Motor neuron (in vitro differentiated cells): Measurements from ENCODE around the gene PC. TPM values are rescaled to one million over a fixed set of nuclear protein-coding genes. Genes with fewer than 3 reads are reported as not detected.
A peak's percentile ranks its signal among the peaks of the same experiment; 100 is the strongest.

ENCODE experiments used
- ATAC-seq, 8 experiments: fragments of 200-7000 bp; cut with Tn5 transposase; replicated peaks in 6 of 8; 2 replicates each; pipeline ENCODE4 v1.8.0; 2021; ENCODE audit warnings: mild to moderate bottlenecking in 8 of 8, moderate library complexity in 8 of 8
- H3K27ac ChIP-seq, 2 donors: fragments of 250-450 bp; sonication (Bioruptor Pico); 2 replicates each; pipeline ENCODE4 v1.9.0; 2021; ENCODE audit warnings: antibody characterized with exemption in 2 of 2, mild to moderate bottlenecking in 2 of 2, moderate library complexity in 1 of 2
- H3K4me1 ChIP-seq, 2 donors: fragments of 250-450 bp; sonication (Bioruptor Pico); replicated peaks in 1 of 2; 2 replicates each; pipeline ENCODE4 v1.6.1; 2021; ENCODE audit warnings: antibody characterized with exemption in 2 of 2, mild to moderate bottlenecking in 2 of 2, moderate library complexity in 1 of 2
- H3K4me3 ChIP-seq, 5 donors: fragments of 250-450 bp; sonication (Bioruptor Pico); 2 replicates each; pipeline ENCODE4 v1.9.0; 2021; ENCODE audit warnings: antibody characterized with exemption in 5 of 5, mild to moderate bottlenecking in 5 of 5, moderate library complexity in 4 of 5
- WGBS, 10 experiments: fragments of 450-650 bp; shearing (Covaris generic); methylation state at CpG; one replicate each; pipeline ENCODE4 v1.0.0; 2022; 5-methylcytosine and 5-hydroxymethylcytosine counted together
- in situ Hi-C, 9 experiments: fragments of 400-800 bp; cut with MboI; loops; one replicate each; pipeline ENCODE4 v1.15.0; 2021; ENCODE audit warnings: low sequenced_read_pairs in 9 of 9, low pct_unique_long_range_greater_than_20kb in 2 of 9; ENCODE audit not compliant: unreplicated experiment in 9 of 9
- total RNA-seq, 8 experiments: library from RNA; unstranded; fragments of 300-600 nt; gene quantifications; 2 replicates each; pipeline versions ENCODE4 v1.2.3 to v1.2.4, GENCODE V29; 2022

Gene PC
- total RNA-seq, 8 experiments from 2014 or later, result 8.7 to 31.9 (median 20.0) TPM

GRCh38 chr11:66976028-66976467, 17.9 kb upstream of the PC start:
- Histone ChIP-seq H3K4me3 (no peak overlapping the region), H3K27ac (no peak overlapping the region), H3K4me1 (peaks cover 3 to 8% of the 10 kb centered on the region in 2 donors)
- ATAC-seq, result peak in 7 of 8 experiments; percentile 14 to 84 (median 66)
- in situ Hi-C loops, result no loop called here
- 0 to 64% (median 40%) methylated on average over 1 to 4 of the region's 9 CpGs; no CpG with 5 or more reads in 6 of the 10 experiments for WGBS, 10 experiments

DNA sequence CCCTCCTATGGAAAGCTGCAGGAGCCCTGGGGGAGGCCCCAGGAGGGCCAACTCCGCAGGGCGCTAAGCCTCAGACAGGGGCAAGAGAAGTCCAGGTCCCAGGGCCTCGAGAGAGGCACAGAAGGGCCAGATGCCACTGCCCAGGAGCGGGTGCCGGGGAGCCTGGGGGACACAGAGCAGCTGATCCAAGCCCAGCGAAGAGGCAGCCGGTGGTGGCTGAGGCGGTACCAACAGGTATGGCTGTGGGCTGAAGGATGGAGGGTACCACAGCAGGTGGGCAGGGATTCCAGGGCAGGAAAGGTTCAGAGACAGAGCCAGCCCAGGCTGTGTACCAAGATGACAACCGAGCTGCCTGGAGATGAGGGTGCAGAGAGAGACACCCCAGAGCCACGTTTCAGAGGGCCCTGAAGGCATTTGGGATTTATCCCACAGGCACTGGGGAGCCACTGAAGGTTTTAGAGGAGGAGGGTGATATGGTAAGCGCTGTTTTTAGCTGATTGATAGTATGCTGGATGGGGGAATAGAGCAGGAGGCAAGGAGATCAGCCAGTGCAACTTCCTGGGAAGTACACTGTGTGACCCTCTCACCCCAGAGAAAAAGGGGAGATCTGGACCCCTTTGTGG, 17.3 kb upstream of the PC start:
- ATAC-seq, result peak in 1 of 8 experiments; percentile 21

GRCh38 chr11:66974724-66975404, 16.7 kb upstream of the PC start, which contains the start of gene C11orf86:
TSS of gene C11orf86 (plus strand) at chr11:66975304. CDS start at chr11:66975363, 59 bp downstream.
- peaks cover 3 to 8% of the 10 kb centered on the region in 2 donors for H3K4me1 ChIP-seq
- in situ Hi-C loops, result no loop called here
- ATAC-seq, result peak in 5 of 8 experiments; percentile 53 to 76 (median 65)
- H3K4me3 ChIP-seq, result no peak within 1 kb of the TSS
- WGBS, 10 experiments, result 63 to 100% (median 80%) methylated on average over 1 to 4 of the region's 10 CpGs; no CpG with 5 or more reads in 4 of the 10 experiments
- H3K27ac ChIP-seq, result no peak within 1 kb of the TSS

More for the DNA sequence above, 17.3 kb upstream of the PC start:
- in situ Hi-C loops, result no loop called here
- Histone ChIP-seq H3K4me1 (peaks cover 3 to 8% of the 10 kb centered on the region in 2 donors), H3K27ac (no peak overlapping the region), H3K4me3 (no peak overlapping the region)
- 0 to 100% (median 77%) methylated on average over 1 to 8 of the region's 11 CpGs; no CpG with 5 or more reads in 5 of the 10 experiments for WGBS, 10 experiments

DNA sequence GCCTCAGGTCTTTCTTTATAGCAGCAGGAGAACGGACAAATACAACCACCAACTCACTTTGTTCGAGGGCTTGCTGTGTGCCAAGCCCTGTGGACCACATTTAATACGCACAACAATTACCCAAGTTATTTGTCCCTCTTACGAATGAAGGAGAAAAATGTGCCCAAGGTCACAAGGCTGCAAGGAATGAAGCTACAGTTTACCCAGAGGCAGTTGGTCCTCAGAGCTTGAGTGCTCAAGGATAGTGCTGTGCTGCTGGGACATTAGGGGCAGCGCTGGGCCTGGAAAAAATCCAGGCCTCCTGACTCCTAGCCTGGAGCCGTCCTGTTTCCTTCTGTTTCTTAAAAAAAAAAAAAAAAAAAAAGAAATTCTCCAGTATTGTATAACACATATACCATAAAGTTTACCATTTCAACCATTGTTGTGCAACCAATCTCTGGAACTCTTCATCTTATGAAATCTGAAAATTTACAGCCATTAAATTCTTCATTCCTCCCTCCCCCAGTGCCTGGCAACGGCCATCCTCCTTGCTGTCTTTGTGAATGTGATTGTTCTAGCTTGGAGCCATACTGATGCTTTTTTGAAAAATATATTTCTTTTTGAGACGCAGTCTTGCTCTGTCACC, 15.9 kb upstream of the PC start:
- Histone ChIP-seq H3K4me3 (no peak overlapping the region), H3K27ac (no peak overlapping the region), H3K4me1 (peaks cover 3 to 8% of the 10 kb centered on the region in 2 donors)
- in situ Hi-C loops, result no loop called here
- 46 to 86% (median 74%) methylated on average over 1 to 3 of the region's 8 CpGs; no CpG with 5 or more reads in 1 of the 10 experiments for WGBS, 10 experiments
- peak in 1 of 8 experiments; percentile 34 for ATAC-seq

- 60 to 100% (median 90%) methylated on average over 1 to 2 of the region's 2 CpGs; no CpG with 5 or more reads in 6 of the 10 experiments for WGBS, 10 experiments
- Histone ChIP-seq H3K4me1 (peaks cover 3 to 8% of the 10 kb centered on the region in 2 donors), H3K27ac (no peak overlapping the region), H3K4me3 (no peak overlapping the region)
- in situ Hi-C loops, result no loop called here
- no peak for ATAC-seq
Measured at GRCh38 chr11:66971488-66971887, 13.3 kb upstream of the PC start.

GRCh38 chr11:66970807-66971442, 12.7 kb upstream of the PC start:
- 10 to 85% (median 54%) methylated on average over 2 to 4 of the region's 5 CpGs; no CpG with 5 or more reads in 4 of the 10 experiments for whole genome bisulfite sequencing, 10 experiments
- no peak overlapping the region for H3K4me3 ChIP-seq

GRCh38 chr11:66970371-66970806, 12.2 kb upstream of the PC start:
- Histone ChIP-seq H3K27ac (no peak overlapping the region), H3K4me1 (peaks cover 3 to 8% of the 10 kb centered on the region in 2 donors), H3K4me3 (no peak overlapping the region)
- WGBS, 10 experiments, result 40 to 100% (median 88%) methylated on average over 1 to 4 of the region's 4 CpGs; no CpG with 5 or more reads in 1 of the 10 experiments
- ATAC-seq, result no peak
- in situ Hi-C loops, result no loop called here

More at GRCh38 chr11:66970807-66971442, 12.7 kb upstream of the PC start:
- Histone ChIP-seq H3K4me1 (peaks cover 3 to 8% of the 10 kb centered on the region in 2 donors), H3K27ac (no peak overlapping the region)
- in situ Hi-C loops, result no loop called here
- peak in 5 of 8 experiments; percentile 40 to 95 (median 67) for ATAC-seq

DNA sequence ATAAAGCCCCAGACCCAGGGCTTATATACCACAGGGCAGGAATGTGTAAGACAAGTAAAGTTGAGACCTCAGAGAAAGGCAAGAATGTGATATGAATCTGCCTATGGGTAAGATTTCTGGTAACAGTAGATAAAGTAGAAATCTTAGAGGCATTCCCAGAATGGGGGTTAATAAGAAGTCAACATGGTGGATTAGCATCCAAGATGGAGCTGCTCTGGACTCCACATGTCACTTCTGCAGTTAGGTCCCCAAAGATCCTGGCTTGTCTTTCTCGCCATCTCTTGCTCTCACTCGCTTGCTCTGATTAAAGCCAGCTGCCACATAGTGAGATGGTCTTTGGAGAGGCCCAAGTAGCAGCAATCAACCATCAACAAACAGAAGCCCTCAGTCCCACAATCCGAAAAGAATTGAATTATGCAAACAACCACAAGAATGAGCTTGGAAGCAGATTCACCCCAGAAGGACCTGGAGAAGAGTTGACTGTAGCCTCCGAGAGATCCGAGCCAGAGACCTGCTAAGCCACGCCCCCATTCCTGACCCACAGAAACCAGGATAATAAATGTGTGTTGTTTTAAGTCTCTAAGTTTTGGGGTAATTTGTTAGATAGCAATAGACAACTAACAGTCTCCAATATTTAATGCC, 11.5 kb upstream of the PC start:
- WGBS, 10 experiments, result 57 to 94% (median 84%) methylated on average over 2 to 6 of the region's 6 CpGs; no CpG with 5 or more reads in 4 of the 10 experiments
- ATAC-seq, result no peak
- Histone ChIP-seq H3K4me1 (peaks cover 3 to 4% of the 10 kb centered on the region in 2 donors), H3K4me3 (no peak overlapping the region), H3K27ac (no peak overlapping the region)
- in situ Hi-C loops, result no loop called here

DNA sequence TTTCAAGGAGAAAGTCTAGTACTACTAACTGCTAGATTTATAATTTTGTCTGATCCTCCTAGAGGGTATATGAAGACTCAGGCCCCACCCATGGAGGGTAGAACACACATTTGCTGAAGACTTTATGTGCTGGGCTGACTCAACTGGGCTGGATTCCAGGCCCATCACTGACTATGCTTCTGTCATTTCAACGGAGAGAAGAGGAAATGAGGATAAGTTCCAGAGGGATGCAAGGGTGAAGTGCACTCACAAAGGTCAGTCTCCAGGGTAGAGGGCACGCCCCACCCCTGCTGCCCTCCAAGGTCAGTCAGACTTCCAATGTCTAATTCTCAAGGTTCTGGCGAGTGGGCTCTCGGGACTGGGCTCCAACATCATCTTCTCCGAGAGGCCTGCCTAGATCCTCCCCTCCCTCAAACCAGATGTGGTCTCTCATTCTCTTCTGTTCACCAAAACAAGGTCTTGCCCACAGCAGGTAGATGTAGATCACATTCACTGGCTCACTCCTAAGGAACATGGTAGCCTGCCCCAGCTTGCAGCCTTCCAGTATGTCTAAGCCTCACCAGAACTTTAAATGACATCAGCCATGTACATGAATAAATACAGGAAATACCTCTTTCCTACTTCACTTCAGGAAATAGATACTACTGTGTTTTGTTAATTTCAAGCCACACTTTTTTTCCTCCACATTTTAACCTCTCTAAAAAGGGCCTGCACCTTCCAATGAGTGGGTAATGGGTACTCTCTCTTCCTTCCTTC, 9.7 kb upstream of the PC start:
- no peak overlapping the region for H3K27ac ChIP-seq
- peak in 2 of 8 experiments; percentile 57 to 68 for ATAC-seq
- H3K4me1 ChIP-seq, result no peaks in the 10 kb centered on the region
- 83 to 90% (median 90%) methylated on average over 2 of the region's 5 CpGs; no CpG with 5 or more reads in 7 of the 10 experiments for WGBS, 10 experiments
- no peak overlapping the region for H3K4me3 ChIP-seq
- in situ Hi-C loops, result no loop called here

DNA sequence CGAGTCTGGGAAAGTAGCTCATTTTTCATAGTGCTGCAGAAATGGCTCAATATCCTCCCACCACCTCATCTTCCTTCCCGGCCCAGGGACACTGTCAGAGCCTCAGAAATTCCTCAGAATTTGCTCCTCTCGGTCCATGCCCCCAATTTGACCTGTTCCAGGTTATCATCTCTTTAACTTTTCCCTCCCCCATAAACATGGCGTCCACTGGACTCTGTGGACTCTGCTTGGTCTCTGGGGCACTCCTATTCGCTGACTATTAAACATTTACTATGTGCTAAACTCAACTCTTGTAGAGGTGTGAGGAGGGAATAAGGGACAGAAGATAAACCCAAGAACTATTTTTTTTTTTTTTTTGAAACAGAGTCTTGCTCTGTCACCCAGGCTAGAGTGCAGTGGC, 8.2 kb upstream of the PC start:
- ATAC-seq, result no peak
- no peak overlapping the region for H3K4me3 ChIP-seq
- H3K4me1 ChIP-seq, result no peaks in the 10 kb centered on the region
- in situ Hi-C loops, result no loop called here
- no peak overlapping the region for H3K27ac ChIP-seq
- WGBS, 10 experiments, result 67 to 93% (median 80%) methylated on average over 2 to 5 of the region's 5 CpGs; no CpG with 5 or more reads in 3 of the 10 experiments

DNA sequence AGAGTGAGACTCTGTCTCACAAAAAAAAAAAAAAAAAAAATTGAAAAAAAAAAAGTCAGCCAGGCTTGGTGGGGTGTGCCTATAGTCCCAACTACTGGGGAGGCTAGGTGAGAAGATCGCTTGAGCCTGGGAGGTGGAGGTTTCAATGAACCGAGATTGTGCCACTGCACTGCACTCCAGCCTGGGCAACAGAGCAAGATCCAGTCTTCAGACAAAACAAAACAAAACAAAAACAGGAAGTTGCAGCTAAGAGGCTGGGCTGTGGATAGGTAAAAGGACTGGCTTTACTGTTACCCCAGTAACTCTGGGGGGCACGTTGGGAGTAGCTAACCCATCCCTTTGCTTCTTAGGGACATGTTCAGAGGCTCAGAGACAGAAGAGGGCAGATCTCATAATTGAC, 6.3 kb upstream of the PC start:
- Histone ChIP-seq H3K4me3 (no peak overlapping the region), H3K27ac (no peak overlapping the region), H3K4me1 (peaks cover 0 to 2% of the 10 kb centered on the region in 2 donors)
- in situ Hi-C loops, result no loop called here
- ATAC-seq, result no peak
- WGBS, 10 experiments, result 75 to 100% (median 88%) methylated on average over 1 to 3 of the region's 3 CpGs; no CpG with 5 or more reads in 4 of the 10 experiments
